HAP-1 (cell line): ENCODE data around the gene MOB2.

Experiments used
- DNase-seq, 2 experiments: peaks; one replicate each; pipeline ENCODE4 v3.0.0-alpha.2; 2016 to 2020; ENCODE audit warnings: low spot score in 2 of 2
- H3K27me3 ChIP-seq: fragments of 250-450 bp; sonication (Bioruptor Pico); 2 replicates; pipeline ENCODE4 v1.5.1; 2020; ENCODE audit warnings: low read depth, mild to moderate bottlenecking, moderate library complexity
- H3K36me3 ChIP-seq: fragments of 250-450 bp; sonication (Bioruptor Pico); replicated peaks from 2 replicates; pipeline ENCODE4 v1.5.1; 2020; ENCODE audit warnings: mild to moderate bottlenecking
- H3K4me1 ChIP-seq: fragments of 250-450 bp; sonication (Bioruptor Pico); 2 replicates; pipeline ENCODE4 v1.5.1; 2020; ENCODE audit warnings: mild to moderate bottlenecking
- H3K4me3 ChIP-seq: fragments of 250-450 bp; sonication (Bioruptor Pico); 2 replicates; pipeline ENCODE4 v1.5.1; 2020; ENCODE audit warnings: mild to moderate bottlenecking, moderate library complexity
- H3K9me3 ChIP-seq: fragments of 250-450 bp; sonication (Bioruptor Pico); 2 replicates; pipeline ENCODE4 v1.5.1; 2020; ENCODE audit warnings: mild to moderate bottlenecking, moderate library complexity
- in situ Hi-C: fragments of 300-500 bp; cut with MboI; formaldehyde crosslinking; loops from 3 replicates; pipeline ENCODE4 v1.14.3; 2020; ENCODE audit warnings: low sequenced_read_pairs, inconsistent platforms, mixed read lengths

Gene MOB2

DNA sequence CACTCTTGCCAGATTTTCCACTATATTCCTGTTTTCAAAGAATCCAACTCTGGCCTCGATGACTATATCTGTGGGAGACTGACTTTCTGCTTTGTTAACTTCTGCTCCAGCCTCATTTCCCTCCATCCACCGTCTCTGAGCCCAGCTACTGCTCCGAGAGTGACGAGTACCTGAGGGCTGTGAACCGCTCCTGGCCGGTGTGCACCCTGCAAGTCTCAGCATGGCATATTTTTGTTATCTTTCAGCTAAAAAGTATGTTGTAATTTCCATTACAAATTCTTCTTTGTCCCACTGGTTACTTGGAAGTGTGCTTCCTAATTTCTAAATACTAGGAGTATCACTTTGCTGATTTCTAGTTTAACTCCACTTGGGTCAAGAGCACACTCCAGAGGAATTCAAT is 36.5 kb upstream of the MOB2 start:
- Histone ChIP-seq H3K27me3 (no peaks in the 10 kb centered on the region), H3K36me3 (no peaks in the 10 kb centered on the region), H3K4me1 (no peaks in the 10 kb centered on the region), H3K9me3 (no peaks in the 10 kb centered on the region), H3K4me3 (no peak overlapping the region)
- in situ Hi-C loops = no loop called here
- DNase-seq = no peak

DNA sequence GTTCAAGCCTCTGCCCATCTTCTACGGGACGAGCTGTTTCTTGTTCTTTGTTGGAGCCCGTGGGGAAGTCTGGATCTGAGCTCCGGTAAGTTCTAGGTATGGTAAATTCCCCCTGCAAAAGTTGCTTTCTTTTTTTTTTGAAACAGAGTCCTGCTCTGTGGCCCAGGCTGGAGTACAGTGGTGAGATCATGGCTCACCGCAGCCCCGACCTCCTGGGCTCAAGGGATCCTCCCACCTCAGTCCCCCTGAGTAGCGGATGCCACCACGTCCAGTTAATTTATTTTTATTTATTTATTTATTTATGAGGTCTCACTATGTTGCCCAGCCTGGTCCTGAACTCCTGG is 35.5 kb upstream of the MOB2 start:
- H3K4me1 ChIP-seq = no peaks in the 10 kb centered on the region
- H3K27me3 ChIP-seq = no peaks in the 10 kb centered on the region
- H3K36me3 ChIP-seq = no peaks in the 10 kb centered on the region
- no peak overlapping the region for H3K4me3 ChIP-seq
- DNase-seq = no peak
- in situ Hi-C loops = no loop called here
- H3K9me3 ChIP-seq = no peaks in the 10 kb centered on the region

DNA sequence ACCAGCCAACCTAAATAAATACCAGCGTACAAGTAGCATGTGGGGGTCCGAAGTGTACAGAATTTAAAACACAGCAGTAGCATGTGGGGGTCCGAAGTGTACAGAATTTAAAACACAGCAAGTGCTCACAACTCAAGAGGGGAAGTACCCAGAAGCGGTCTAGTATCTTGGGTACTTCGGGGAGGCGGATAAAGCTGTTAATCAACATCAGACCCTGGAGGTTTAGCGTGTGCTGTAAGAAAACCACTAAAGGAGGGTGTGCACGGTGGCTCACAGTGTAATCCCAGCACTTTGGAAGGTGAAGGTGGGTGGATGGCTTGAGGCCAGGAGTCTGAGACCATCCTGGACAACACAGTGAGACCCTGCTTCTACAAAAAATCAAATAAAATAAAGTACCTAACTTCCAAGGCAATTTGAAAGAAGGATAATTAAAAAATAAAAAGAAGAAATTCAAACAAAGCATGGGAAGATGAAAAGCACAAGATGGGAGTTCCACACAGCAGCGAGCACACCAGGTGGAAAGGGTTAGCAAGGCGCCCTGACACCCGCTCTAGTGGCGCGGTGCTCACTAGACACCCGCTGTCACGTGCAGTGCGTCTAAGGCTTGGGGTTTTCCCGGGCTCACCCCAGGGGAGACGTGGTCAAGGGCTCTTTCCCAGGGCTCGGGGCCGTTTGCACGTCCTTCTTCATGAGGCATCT is 35.0 kb upstream of the MOB2 start:
- no peaks in the 10 kb centered on the region for H3K4me1 ChIP-seq
- H3K36me3 ChIP-seq = no peaks in the 10 kb centered on the region
- H3K4me3 ChIP-seq = no peak overlapping the region
- in situ Hi-C loops = no loop called here
- H3K27me3 ChIP-seq = no peaks in the 10 kb centered on the region
- H3K9me3 ChIP-seq = no peaks in the 10 kb centered on the region
- no peak for DNase-seq

DNA sequence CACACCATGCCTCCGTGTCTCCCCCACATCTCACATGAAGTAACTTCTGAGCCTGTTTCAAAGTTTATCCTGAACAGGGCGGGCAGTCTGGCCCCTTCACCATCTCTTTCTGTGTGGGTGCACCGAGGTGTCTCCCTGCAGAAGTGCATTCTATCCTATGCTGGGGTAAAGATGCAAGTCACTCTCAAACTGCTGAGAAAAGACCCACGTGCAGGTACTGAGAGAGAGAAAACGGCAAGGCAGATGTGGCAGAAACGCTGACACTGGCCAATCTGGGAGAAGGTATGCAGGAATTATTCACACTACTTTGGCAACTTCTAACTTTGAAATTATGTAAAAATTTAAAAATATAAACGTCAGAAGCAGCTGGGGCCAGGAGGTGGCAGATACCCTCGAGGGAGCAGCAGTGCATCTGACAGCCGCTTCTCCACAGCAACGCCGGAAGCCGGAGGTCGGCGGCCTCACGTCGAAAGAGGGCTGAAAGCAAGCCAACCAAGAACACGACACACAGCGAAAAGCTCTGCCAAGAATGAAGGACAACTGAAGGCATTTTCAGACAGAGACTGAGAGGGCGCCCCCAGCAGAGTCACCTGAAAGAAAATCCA is 34.2 kb upstream of the MOB2 start:
- H3K27me3 ChIP-seq = no peaks in the 10 kb centered on the region
- H3K4me1 ChIP-seq = no peaks in the 10 kb centered on the region
- H3K9me3 ChIP-seq = no peaks in the 10 kb centered on the region
- no peak for DNase-seq
- H3K4me3 ChIP-seq = no peak overlapping the region
- in situ Hi-C loops = no loop called here
- no peaks in the 10 kb centered on the region for H3K36me3 ChIP-seq

DNA sequence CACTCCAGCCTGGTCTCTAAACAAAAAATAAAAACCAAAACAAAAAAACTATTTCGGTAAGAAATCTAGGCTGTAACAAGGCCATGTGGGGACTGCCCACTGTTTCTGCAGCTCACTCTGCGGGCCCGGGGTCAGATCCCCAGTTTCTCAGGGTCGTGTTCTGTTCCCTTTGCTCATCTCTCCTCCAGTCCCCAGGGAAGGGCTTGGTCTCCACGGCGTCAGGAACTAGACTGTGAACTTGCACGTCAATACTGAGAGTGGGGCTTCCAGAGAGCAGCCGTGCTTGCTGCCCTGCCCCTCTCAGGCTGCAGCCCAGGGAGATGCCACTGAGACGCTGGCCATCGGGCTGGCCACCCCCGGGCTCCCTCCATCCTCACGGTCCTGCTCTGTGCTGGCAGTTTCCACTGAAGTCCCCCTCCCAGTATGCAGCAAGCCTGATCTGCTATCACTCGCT is 33.7 kb upstream of the MOB2 start:
- Histone ChIP-seq H3K4me3 (no peak overlapping the region), H3K36me3 (no peaks in the 10 kb centered on the region), H3K9me3 (no peaks in the 10 kb centered on the region), H3K4me1 (no peaks in the 10 kb centered on the region), H3K27me3 (no peaks in the 10 kb centered on the region)
- DNase-seq = no peak
- in situ Hi-C loops = no loop called here

DNA sequence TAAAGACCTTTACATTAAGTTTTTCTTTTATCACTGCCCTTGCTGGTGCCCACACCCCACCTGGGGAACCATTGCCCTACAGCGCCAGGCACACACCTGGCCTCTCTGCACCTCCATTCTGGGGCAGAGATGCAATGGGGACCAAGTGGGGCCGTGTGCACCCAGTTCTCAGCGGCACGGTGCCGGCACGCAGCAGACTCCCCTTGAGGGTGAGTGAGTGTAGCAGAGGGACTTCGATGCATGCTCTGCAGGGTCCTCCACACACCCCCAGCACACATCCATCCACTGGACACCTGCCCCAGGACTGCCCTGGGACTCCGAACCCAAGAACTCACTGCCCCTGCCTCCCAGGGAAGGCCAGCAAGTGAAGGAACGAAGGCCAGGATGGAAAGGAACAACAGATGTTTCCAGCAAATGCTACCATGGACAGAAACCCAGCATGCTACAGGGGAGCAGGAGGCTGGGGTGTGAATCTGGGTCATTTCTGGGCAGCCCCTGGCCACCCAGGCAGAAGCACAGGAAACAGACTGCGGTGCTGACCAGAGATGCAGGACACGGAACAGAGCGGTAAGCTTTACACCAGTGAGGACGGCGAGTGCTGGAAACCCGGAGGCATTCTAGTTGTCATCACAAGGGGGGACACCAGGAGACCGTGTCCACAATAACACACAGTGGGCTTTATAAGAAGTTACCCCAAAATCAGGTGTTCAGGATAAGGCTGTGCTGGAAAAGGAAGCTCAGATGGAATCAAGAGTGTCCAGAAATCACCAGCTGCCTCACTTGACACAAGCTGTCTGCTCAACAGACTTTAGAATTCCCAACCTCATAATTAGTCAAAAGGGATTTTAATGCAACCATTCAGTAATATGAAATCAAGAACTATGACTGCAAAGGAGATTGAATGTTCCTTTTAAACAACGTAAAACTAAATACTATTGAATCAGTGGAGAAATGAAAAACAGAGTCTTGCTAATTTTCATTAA is 32.7 kb upstream of the MOB2 start:
- no peaks in the 10 kb centered on the region for H3K9me3 ChIP-seq
- H3K36me3 ChIP-seq = no peaks in the 10 kb centered on the region
- in situ Hi-C loops = loop anchor here (10.0 kb wide), 1 partner anchor 325 kb away; no protein-coding TSS in a partner anchor
- no peak for DNase-seq
- H3K27me3 ChIP-seq = no peaks in the 10 kb centered on the region
- H3K4me3 ChIP-seq = no peak overlapping the region
- H3K4me1 ChIP-seq = no peaks in the 10 kb centered on the region

DNA sequence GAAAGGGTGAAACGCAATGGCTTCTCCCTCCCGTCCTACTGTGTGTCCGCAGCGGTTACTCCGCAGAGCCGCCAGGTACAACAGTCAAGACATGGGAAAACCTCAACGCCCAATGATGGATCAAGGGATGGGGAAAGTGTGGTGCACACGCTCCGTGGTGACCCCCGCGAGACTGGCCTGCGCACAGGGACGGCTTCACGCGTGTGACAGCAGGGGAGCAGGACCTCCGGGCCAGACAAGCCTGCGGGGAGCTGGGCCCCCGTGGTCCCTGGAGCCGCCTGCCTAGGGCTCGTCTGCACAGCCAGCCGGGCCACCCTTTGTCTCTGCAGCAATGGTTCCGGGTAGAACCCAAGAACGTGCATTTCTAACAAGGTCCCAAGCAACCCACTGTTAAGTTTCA is 31.7 kb upstream of the MOB2 start:
- no peaks in the 10 kb centered on the region for H3K9me3 ChIP-seq
- DNase-seq = no peak
- H3K4me3 ChIP-seq = no peak overlapping the region
- no peaks in the 10 kb centered on the region for H3K36me3 ChIP-seq
- no peaks in the 10 kb centered on the region for H3K4me1 ChIP-seq
- in situ Hi-C loops = loop anchor here (10.0 kb wide), 1 partner anchor 324 kb away; no protein-coding TSS in a partner anchor
- H3K27me3 ChIP-seq = no peaks in the 10 kb centered on the region

DNA sequence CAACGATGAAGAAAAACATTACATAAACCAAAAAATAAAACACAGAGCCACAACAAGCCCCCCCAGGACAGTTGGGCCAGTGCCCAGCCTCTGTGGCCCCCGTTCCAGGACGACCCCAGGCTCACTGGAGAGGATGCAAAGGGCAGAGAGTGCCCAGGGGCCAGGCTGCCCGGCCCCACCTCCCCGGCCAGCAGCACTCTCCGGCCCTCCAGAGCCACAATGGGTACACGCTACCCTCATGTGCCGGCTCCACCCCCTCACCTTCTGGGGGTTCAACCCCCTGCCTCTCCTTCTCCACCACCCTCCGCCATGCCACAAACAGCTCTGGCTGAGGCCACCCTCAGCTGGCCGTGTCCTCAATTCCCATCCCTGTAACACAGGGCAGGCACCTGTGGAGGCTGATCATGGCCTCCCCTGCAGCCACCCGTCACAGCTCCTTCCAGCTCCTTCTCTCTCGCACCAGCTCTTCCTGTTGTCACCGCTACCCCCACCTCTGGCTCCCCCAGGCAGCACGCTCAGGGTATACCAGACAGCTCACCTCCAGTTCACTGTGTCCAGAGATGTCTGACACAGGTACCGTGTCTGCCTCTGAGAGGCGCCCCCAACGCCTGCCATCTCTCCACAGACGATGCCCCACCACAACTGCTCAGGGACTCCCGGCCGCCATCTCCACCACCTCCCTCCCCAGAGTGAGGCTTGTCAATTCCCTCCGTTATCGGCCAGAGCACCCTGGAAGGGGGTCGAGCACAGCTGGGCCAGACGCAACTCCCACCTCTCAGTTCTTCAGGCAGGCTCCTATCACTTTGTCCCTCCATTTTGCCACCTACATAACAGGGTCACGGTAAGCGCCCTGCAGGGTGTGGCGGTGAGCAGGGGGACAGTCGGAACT is 30.8 kb upstream of the MOB2 start:
- H3K4me3 ChIP-seq = no peak overlapping the region
- H3K27me3 ChIP-seq = no peaks in the 10 kb centered on the region
- peaks cover 4% of the 10 kb centered on the region for H3K4me1 ChIP-seq
- H3K9me3 ChIP-seq = no peaks in the 10 kb centered on the region
- DNase-seq = no peak
- in situ Hi-C loops = loop anchor here (10.0 kb wide), 1 partner anchor 323 kb away; no protein-coding TSS in a partner anchor
- H3K36me3 ChIP-seq = no peaks in the 10 kb centered on the region

DNA sequence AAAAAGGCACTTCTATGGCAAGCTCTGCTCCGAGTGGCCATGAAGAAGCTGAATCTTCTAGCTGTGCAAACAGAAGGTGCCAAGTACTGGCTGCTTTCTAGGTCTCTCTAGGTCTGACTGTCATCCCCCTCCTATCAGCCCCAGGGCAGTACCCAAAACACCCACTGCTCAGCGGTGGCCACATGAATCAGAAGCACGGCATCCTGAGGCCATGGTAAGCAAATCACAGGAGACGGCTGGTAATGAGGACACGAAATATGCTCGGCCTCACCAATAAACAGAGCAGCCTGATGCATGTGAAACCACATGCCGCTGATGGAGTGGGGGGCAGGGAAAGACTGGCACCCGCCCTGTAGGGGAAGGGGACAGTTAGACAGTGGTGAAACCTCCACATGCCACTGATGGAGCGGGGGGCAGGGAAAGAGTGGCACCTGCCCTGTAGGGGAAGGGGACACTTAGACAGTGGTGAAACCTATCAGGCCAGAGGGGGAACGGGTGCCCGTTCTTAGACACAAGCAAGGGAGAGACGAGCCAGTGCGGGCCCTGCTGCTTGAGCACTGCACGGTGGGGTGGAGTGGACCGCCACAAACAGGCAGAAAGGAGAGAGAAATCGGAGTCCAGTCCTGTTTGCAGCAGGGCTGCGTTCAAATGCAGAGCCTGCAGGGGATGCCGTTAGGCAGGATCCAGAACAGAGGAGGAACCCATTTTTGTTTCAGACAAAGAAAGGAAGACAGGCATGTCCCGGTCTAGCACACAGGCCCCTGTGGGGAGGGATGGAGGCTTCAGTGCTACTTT is 29.9 kb upstream of the MOB2 start:
- H3K36me3 ChIP-seq = no peaks in the 10 kb centered on the region
- no peak for DNase-seq
- no peaks in the 10 kb centered on the region for H3K27me3 ChIP-seq
- in situ Hi-C loops = loop anchor here (10.0 kb wide), 1 partner anchor 322 kb away; no protein-coding TSS in a partner anchor
- H3K4me1 ChIP-seq = peaks cover 4% of the 10 kb centered on the region
- H3K4me3 ChIP-seq = no peak overlapping the region
- no peaks in the 10 kb centered on the region for H3K9me3 ChIP-seq

DNA sequence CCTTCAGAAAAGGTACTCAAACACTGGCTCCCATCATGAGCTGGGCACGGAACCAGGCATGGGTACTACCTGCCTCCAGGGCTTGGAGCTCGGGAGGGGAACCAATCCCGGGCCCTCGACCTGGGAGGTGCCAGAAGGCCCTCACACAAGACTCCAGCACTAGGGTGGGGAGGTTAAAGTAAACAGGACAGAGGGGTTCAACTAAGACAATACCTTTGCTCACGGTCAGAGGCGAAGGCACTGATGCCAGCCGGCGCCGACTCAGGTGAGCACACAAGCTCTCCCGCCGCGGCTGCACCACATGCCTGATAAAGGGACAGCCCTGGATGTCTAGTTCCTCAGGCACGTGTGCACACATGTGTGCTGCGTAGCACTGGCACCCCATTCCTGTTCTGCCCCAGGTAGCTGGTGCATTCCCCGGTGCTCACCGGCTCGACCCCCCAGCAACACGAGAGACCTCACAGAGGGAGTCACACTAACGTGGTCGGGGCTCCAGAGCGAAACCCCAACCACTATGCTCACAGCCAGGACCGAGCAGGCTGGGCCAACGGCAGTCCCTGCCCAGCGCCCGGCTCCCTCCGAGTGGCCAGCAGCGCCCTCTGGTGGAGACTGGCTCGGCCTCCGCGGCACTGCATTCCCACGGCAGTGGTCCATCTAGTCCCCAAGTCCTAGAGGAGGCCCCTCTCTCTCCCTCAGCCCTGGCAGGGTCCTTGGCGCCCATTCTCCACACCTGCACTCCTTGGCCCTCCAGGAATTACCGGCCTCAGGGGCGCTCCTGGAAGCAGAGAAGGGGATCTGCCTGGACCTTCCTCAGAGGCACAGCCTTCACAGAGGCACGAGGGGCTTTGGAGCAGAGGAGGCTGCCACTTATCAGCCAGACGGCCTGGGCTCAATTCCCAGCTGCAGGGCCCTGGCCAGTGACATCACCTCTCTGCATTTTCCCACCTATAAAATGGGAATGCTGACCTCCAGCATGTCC is 28.8 kb upstream of the MOB2 start:
- Histone ChIP-seq H3K9me3 (no peaks in the 10 kb centered on the region), H3K4me3 (no peak overlapping the region), H3K27me3 (no peaks in the 10 kb centered on the region), H3K36me3 (no peaks in the 10 kb centered on the region), H3K4me1 (peaks cover 4% of the 10 kb centered on the region)
- DNase-seq = peak; percentile 27 to 89
- in situ Hi-C loops = loop anchor here (10.0 kb wide), 1 partner anchor 321 kb away; no protein-coding TSS in a partner anchor

DNA sequence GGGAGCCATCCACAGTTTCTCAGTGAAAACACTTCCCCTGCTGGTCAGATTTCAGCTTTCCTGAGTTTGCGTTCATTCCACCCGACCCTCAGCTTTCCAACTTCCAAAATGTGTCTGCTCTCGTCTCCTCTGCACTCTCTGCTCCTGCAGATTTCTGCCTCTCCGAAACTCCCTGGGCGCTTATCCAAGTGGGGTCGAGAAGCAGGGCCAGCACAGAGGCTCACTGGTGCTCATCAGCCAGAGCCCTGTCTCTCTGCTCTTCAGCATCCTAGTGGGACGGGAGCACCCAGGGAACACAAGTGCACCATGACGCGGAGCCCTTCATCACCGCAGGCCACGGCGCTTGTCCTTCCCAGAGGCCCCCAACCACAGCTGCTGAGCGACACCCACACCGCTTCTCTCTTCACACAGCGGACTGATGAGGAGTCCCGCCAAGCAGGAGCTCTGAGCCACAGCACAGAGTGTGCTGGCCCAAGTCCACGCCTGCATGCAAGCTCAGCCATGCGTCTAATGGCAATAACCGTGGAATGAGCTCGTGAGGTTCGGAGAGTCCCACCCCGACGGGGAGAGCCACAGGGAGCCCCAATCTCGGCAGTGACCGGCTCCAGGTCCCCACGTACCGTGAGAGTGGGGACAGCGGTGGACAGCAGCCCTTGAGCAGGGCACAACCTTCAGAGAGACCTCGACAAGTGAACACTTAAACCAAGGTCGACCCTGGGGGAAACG is 27.9 kb upstream of the MOB2 start:
- no peaks in the 10 kb centered on the region for H3K36me3 ChIP-seq
- H3K9me3 ChIP-seq = no peaks in the 10 kb centered on the region
- DNase-seq = no peak
- H3K4me3 ChIP-seq = no peak overlapping the region
- H3K4me1 ChIP-seq = peaks cover 4% of the 10 kb centered on the region
- H3K27me3 ChIP-seq = no peaks in the 10 kb centered on the region
- in situ Hi-C loops = loop anchor here (10.0 kb wide), 1 partner anchor 320 kb away; no protein-coding TSS in a partner anchor
